HG02763 (cell line): Measurements from ENCODE around the gene ZNF611.
"Not testable (repeated sequence)": the region's sequence is repeated elsewhere in the genome, so short reads cannot be mapped to it uniquely, and the experiment has no call there.

Source experiments
- ATAC-seq: cut with Tn5 transposase; IDR thresholded peaks from one replicate; pipeline ENCODE4 v1.9.1; 2021; ENCODE audit warnings: mild to moderate bottlenecking, moderate library complexity; ENCODE audit not compliant: unreplicated experiment

ZNF611 gene

GRCh38 chr19:52687684-52688083 lies 47.2 kb downstream of the ZNF611 start:
- ATAC-seq: no peak

GRCh38 chr19:52685811-52686210 lies 49.0 kb downstream of the ZNF611 start:
- no peak for ATAC-seq

GRCh38 chr19:52681216-52681615 lies 53.6 kb downstream of the ZNF611 start:
- not testable (repeated sequence) for ATAC-seq

- ATAC-seq: no peak
Measured at GRCh38 chr19:52679598-52679997, 55.2 kb downstream of the ZNF611 start.

GRCh38 chr19:52675239-52675638 lies 59.6 kb downstream of the ZNF611 start:
- not testable (repeated sequence) for ATAC-seq

- no peak for ATAC-seq
Measured at GRCh38 chr19:52673014-52673413, 61.8 kb downstream of the ZNF611 start.

GRCh38 chr19:52670046-52670445 lies 64.8 kb downstream of the ZNF611 start:
- no peak for ATAC-seq

- ATAC-seq: no peak
Measured at GRCh38 chr19:52669586-52669985, 65.3 kb downstream of the ZNF611 start.

- ATAC-seq: no peak
Measured at GRCh38 chr19:52667972-52668371, 66.9 kb downstream of the ZNF611 start.

GRCh38 chr19:52666506-52666905 lies 68.3 kb downstream of the ZNF611 start:
- ATAC-seq: no peak

- ATAC-seq: no peak
Measured at GRCh38 chr19:52665529-52665928, 69.3 kb downstream of the ZNF611 start.

- ATAC-seq: no peak
Measured at GRCh38 chr19:52665027-52665426, 69.8 kb downstream of the ZNF611 start.

- no peak for ATAC-seq
Measured at GRCh38 chr19:52664461-52664860, 70.4 kb downstream of the ZNF611 start.

- no peak for ATAC-seq
Measured at GRCh38 chr19:52662631-52663030, 72.2 kb downstream of the ZNF611 start.

- ATAC-seq: no peak
Measured at GRCh38 chr19:52660981-52661380, 73.9 kb downstream of the ZNF611 start.

- ATAC-seq: no peak
Measured at GRCh38 chr19:52659013-52659412, 75.8 kb downstream of the ZNF611 start.

GRCh38 chr19:52658595-52658994 lies 76.2 kb downstream of the ZNF611 start:
- no peak for ATAC-seq

- no peak for ATAC-seq
Measured at GRCh38 chr19:52653161-52653560, 81.7 kb downstream of the ZNF611 start.
